Astrocyte of the hippocampus (primary cell): ENCODE data around the gene GOLGA6B.
"Not testable (repeated sequence)": the region's sequence is repeated elsewhere in the genome, so short reads cannot be mapped to it uniquely, and the experiment has no call there.

Experiments used
- DNase-seq: peaks from one replicate; pipeline ENCODE4 v3.0.0; 2011; ENCODE audit warnings: low read depth, low spot score

GOLGA6B gene

GRCh38 chr15:72654397-72654796 is at the start of gene GOLGA6B:
Gene GOLGA6B, plus strand, starts transcription at chr15:72654697. Its CDS starts 41 bp downstream, at chr15:72654738.
- not testable (repeated sequence) for DNase-seq

GRCh38 chr15:72604794-72605193 is 49.7 kb upstream of the GOLGA6B start:
- DNase-seq, result no peak

- not testable (repeated sequence) for DNase-seq
Measured at GRCh38 chr15:72608084-72608483, 46.4 kb upstream of the GOLGA6B start.

GRCh38 chr15:72609862-72610261 is 44.6 kb upstream of the GOLGA6B start:
- no peak for DNase-seq

- not testable (repeated sequence) for DNase-seq
Measured at GRCh38 chr15:72612324-72612723, 42.2 kb upstream of the GOLGA6B start.

- DNase-seq, result no peak
Measured at GRCh38 chr15:72614810-72615532, 39.5 kb upstream of the GOLGA6B start.

GRCh38 chr15:72615533-72616233 is 38.8 kb upstream of the GOLGA6B start:
- not testable (repeated sequence) for DNase-seq

GRCh38 chr15:72616491-72617210 is 37.8 kb upstream of the GOLGA6B start:
- DNase-seq, result peak; percentile 21

- DNase-seq, result not testable (repeated sequence)
Measured at GRCh38 chr15:72623854-72624253, 30.6 kb upstream of the GOLGA6B start.

- DNase-seq, result peak; percentile 14
Measured at GRCh38 chr15:72626153-72626552, 28.3 kb upstream of the GOLGA6B start.

- not testable (repeated sequence) for DNase-seq
Measured at GRCh38 chr15:72628249-72629067, 26.0 kb upstream of the GOLGA6B start.

GRCh38 chr15:72629068-72629570 is 25.4 kb upstream of the GOLGA6B start:
- DNase-seq, result not testable (repeated sequence)

- peak; percentile 63 for DNase-seq
Measured at GRCh38 chr15:72636519-72637282, 17.8 kb upstream of the GOLGA6B start.

- DNase-seq, result not testable (repeated sequence)
Measured at GRCh38 chr15:72639759-72640483, 14.6 kb upstream of the GOLGA6B start.

GRCh38 chr15:72642271-72642670 is 12.2 kb upstream of the GOLGA6B start:
- DNase-seq, result not testable (repeated sequence)

- not testable (repeated sequence) for DNase-seq
Measured at GRCh38 chr15:72648631-72649253, 5.8 kb upstream of the GOLGA6B start.

GRCh38 chr15:72656014-72656413 is 1.5 kb downstream of the GOLGA6B start:
- not testable (repeated sequence) for DNase-seq

- DNase-seq, result not testable (repeated sequence)
Measured at GRCh38 chr15:72661081-72661480, 6.6 kb downstream of the GOLGA6B start.

- not testable (repeated sequence) for DNase-seq
Measured at GRCh38 chr15:72663931-72664330, 9.4 kb downstream of the GOLGA6B start.
